HG02973 (cell line): Measurements from ENCODE around the gene EME2.

ENCODE experiments used
- ATAC-seq: cut with Tn5 transposase; IDR thresholded peaks from one replicate; pipeline ENCODE4 v1.9.1; 2021; ENCODE audit warnings: moderate library complexity; ENCODE audit not compliant: unreplicated experiment

EME2 gene

GRCh38 chr16:1817716-1818115, 45.1 kb downstream of the EME2 start:
- ATAC-seq = no peak

GRCh38 chr16:1818204-1818872, 45.7 kb downstream of the EME2 start:
- no peak for ATAC-seq

- ATAC-seq = no peak
These were observed 46.4 kb downstream of the EME2 start for GRCh38 chr16:1818873-1819525.

- ATAC-seq = no peak
These were observed 47.0 kb downstream of the EME2 start for GRCh38 chr16:1819611-1820010.

GRCh38 chr16:1820096-1820945, 47.7 kb downstream of the EME2 start:
- no peak for ATAC-seq

GRCh38 chr16:1820946-1821290, 48.3 kb downstream of the EME2 start:
- ATAC-seq = no peak

GRCh38 chr16:1821861-1822611, 49.4 kb downstream of the EME2 start:
- no peak for ATAC-seq

- ATAC-seq = no peak
These were observed 50.2 kb downstream of the EME2 start for GRCh38 chr16:1822801-1823200.

GRCh38 chr16:1823821-1824220, 51.2 kb downstream of the EME2 start:
- ATAC-seq = no peak

- ATAC-seq = no peak
These were observed 52.8 kb downstream of the EME2 start for GRCh38 chr16:1825381-1825863.
